Measurements from ENCODE around the gene STRN3.
"Not testable (repeated sequence)": the region's sequence is repeated elsewhere in the genome, so short reads cannot be mapped to it uniquely, and the experiment has no call there.

Gene STRN3

GRCh38 chr14:30966415-30967363, 59.5 kb downstream of the STRN3 start:
- DNase-seq (ENCODE audit: insufficient read length, low spot score) (no peak), FAIRE-seq (no peak)
- TF ChIP-seq, protein P1, sequence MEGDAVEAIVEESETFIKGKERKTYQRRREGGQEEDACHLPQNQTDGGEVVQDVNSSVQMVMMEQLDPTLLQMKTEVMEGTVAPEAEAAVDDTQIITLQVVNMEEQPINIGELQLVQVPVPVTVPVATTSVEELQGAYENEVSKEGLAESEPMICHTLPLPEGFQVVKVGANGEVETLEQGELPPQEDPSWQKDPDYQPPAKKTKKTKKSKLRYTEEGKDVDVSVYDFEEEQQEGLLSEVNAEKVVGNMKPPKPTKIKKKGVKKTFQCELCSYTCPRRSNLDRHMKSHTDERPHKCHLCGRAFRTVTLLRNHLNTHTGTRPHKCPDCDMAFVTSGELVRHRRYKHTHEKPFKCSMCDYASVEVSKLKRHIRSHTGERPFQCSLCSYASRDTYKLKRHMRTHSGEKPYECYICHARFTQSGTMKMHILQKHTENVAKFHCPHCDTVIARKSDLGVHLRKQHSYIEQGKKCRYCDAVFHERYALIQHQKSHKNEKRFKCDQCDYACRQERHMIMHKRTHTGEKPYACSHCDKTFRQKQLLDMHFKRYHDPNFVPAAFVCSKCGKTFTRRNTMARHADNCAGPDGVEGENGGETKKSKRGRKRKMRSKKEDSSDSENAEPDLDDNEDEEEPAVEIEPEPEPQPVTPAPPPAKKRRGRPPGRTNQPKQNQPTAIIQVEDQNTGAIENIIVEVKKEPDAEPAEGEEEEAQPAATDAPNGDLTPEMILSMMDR (IDR thresholded peaks at IDR 0.05; ENCODE audit: insufficient read depth, missing control alignments), result no peak

- DNase-seq (ENCODE audit: insufficient read length, low spot score); FAIRE-seq: not testable (repeated sequence)
These were observed 60.3 kb downstream of the STRN3 start for GRCh38 chr14:30965861-30966260.

DNA sequence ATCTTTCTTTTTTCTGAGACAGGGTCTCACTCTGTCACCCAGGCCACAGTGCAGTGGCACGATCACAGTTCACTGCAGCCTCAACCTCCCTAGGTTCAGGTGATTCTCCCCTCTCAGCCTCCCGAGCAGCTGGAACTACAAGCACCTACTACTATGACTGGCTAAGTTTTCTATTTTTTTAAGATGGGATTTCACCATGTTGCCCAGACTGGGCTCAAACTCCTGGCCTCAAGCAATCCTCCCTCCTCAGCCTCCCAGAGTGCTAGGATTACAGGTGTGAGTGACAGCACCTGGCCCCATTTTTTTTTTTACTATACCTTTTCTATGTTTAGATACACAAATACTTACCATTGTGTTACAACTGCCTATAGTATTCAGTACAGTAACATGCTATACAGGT, 63.6 kb downstream of the STRN3 start:
- not testable (repeated sequence) for FAIRE-seq; DNase-seq (ENCODE audit: insufficient read length, low spot score)

DNA sequence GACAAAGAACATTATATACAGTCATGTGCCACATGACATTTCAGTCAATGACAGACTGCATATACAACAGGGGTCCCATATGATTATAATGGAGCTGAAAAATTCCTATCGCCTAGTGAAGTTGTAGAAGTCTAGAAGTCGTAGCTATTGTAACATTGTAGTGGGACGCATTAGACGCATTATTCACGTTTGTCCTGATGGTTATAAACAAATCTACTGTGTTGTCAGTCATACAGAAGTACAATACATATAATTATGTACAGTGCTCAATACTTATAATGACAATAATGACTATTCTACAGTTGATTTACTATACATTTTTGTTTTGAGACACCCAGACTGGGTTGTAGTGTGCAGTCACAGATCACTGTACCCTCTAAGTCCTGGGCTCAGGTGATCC, 64.8 kb downstream of the STRN3 start:
- DNase-seq (ENCODE audit: insufficient read length, low spot score) (no peak), FAIRE-seq (no peak)
- TF ChIP-seq, protein P1 (IDR thresholded peaks at IDR 0.05; ENCODE audit: insufficient read depth, missing control alignments), result no peak

DNA sequence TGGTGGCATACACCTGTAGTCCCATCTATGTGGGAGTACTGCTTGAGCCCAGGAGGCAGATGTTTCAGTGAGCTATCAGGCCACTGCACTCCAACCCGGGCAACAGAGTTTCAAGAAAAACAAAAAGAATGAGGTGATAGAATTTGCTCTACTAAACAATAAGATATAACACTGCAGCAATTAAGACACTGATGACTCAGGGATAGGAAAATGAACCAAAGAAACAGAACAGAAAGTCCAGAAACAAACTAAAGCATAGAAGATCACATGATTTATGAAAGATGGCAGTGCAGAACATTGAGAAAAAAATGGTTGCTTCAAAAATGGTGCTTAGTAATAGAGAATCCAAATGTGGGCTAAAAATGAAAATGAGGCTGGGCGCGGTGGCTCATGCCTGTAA, 66.0 kb downstream of the STRN3 start:
- DNase-seq (ENCODE audit: insufficient read length, low spot score) (no peak), FAIRE-seq (no peak)

DNA sequence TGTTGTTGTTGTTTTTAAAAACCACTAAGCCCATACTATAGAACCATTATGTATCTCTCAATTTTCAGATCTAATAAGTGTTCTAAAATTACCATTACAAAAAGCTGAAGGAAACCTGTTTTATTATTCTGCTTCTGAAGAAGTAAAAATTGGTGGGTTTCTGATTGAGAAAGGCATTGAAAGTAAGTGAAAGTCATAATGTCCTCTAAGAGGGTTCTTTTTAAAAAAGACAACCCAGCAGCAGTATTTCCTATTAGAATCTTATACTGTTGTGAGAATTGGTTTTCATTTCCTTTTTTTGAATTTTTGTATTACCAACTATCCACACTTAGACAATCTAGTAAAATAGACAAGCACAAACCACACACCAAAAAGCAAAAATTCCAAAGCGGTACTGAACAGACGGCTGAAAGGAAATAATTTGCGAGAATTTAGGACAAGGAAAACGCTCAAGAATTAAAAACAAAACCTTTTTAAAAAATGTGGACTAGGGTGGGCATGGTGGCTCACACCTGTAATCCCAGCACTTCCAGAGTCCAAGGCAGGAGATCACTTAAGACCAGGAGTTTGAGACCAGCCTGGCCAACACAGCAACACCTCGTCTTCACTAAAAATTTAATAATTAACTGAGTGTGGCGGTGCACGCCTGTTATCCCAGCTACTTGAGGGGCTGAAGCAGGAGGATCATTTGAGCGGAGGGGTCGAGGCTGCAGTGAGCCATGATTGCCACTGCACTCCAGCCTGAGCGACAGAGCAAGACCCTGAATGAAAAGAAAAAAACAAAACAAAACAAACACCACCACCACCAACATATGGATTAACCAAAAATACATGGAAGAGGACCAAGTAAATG, 67.4 kb downstream of the STRN3 start:
- DNase-seq (ENCODE audit: insufficient read length, low spot score) (no peak), FAIRE-seq (no peak)

More for the DNA sequence above, 66.0 kb downstream of the STRN3 start:
- TF ChIP-seq, protein P1 (IDR thresholded peaks at IDR 0.05; ENCODE audit: insufficient read depth, missing control alignments), result no peak

GRCh38 chr14:30957813-30958370, 68.3 kb downstream of the STRN3 start:
- FAIRE-seq (no peak), DNase-seq (ENCODE audit: insufficient read length, low spot score) (no peak)
- TF ChIP-seq, protein P1 (IDR thresholded peaks at IDR 0.05; ENCODE audit: insufficient read depth, missing control alignments), result no peak

More for the DNA sequence above, 67.4 kb downstream of the STRN3 start:
- TF ChIP-seq, protein P1 (IDR thresholded peaks at IDR 0.05; ENCODE audit: insufficient read depth, missing control alignments), result no peak
